ENCODE results near the gene SBF2.

Gene SBF2

DNA sequence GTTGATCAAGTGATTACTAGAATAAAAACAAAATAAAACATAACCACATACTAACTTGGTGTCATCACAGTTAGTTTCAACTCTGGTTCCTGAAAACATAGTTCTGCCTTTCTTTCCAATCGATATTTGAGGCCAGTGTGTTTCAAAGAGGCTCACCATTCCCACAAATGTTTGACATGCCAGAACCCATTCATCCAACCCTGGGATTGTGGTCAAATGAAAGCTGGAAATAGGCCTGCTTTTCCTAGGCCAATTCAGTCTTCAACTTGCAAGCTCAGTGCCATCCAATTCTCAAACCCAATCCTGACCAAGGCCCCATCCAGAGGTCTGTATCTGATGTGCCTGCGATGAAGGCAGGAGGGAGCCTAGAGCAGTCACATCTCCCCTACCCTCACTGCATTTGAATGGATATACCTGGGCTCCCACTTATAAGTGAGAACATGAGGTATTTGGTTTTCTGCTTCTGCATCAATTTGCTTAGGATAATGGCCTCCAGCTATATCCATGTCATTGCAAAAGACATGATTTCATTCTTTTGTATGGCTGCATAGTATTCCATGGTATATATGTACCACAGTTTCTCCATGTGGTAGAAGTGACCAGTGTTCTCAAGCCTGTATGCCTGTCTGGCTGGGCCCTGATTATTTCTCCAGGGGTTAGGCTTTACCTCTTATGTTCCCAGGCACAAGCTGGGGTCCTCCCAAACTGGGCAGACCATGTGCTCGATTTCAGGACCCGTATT lies 486.9 kb downstream of the SBF2 start:
- Histone ChIP-seq H3K4me1 (ENCODE audit: control insufficient read depth, insufficient read depth, low read length, poor library complexity, severe bottlenecking) (peaks cover 21% of the 10 kb centered on the region), H3K9me3 (ENCODE audit: control insufficient read depth, low read length) (no peaks in the 10 kb centered on the region), H3K27ac (ENCODE audit: low read depth, low read length, severe bottlenecking) (no peak overlapping the region), H3K4me3 (ENCODE audit: extremely low read depth, insufficient read depth, low read length, poor library complexity, severe bottlenecking) (no peak overlapping the region), H3K36me3 (ENCODE audit: control insufficient read depth, insufficient read depth, low read length) (peaks cover 41% of the 10 kb centered on the region)
- WGBS, 2 experiments (ENCODE audit: insufficient coverage in 2 of 2) = 88 to 94% methylated on average over 3 of the region's 4 CpGs

GRCh38 chr11:9804419-9804902 lies 489.6 kb downstream of the SBF2 start:
- peaks cover 28% of the 10 kb centered on the region for H3K36me3 ChIP-seq (ENCODE audit: control insufficient read depth, insufficient read depth, low read length)
- 100% methylated on average over 1 of the region's 2 CpGs for WGBS, 2 experiments (ENCODE audit: insufficient coverage in 2 of 2)
- H3K4me3 ChIP-seq (ENCODE audit: extremely low read depth, insufficient read depth, low read length, poor library complexity, severe bottlenecking) = no peak overlapping the region
- no peaks in the 10 kb centered on the region for H3K9me3 ChIP-seq (ENCODE audit: control insufficient read depth, low read length)
- H3K4me1 ChIP-seq (ENCODE audit: control insufficient read depth, insufficient read depth, low read length, poor library complexity, severe bottlenecking) = peaks cover 27% of the 10 kb centered on the region
- H3K27ac ChIP-seq (ENCODE audit: low read depth, low read length, severe bottlenecking) = no peak overlapping the region

DNA sequence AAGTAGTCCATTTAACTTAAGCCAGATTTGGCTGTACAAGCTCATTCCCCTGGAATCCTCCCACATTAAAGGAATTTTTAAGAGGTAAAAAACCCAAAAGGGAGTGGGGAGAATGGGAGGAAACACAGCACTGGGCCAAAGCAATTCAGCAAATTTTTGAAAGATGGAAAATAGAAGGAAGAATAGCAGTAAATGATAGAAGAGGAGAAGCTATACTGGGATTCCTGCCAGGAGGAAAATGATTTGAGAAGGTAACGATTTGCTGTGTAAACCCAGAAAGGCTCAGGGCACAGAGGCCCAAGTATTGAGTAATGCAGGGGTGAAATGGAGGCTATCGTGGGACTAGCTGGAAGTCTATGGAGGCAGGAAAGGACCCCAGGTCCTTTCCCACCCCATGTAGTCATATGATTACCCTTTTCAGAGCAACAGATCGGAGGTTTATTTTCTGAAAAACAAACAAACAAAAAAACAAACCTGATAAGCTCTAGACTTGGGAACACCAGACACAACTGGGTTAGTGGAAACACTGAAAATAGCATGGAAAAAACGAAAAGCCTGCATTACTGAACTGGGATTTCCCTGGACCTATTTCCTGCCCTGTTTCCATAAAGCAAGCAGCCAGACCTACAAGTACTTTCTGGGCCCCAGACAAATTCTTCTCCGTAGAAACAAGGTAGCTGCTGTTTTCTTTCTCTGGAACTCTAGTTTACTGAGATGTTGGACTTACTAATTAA lies 490.2 kb downstream of the SBF2 start:
- WGBS, 2 experiments (ENCODE audit: insufficient coverage in 2 of 2) = 67 to 87% methylated on average over 3 to 4 of the region's 5 CpGs
- Histone ChIP-seq H3K4me1 (ENCODE audit: control insufficient read depth, insufficient read depth, low read length, poor library complexity, severe bottlenecking) (peaks cover 27% of the 10 kb centered on the region), H3K27ac (ENCODE audit: low read depth, low read length, severe bottlenecking) (peak overlapping the region; percentile 81), H3K36me3 (ENCODE audit: control insufficient read depth, insufficient read depth, low read length) (peaks cover 28% of the 10 kb centered on the region), H3K9me3 (ENCODE audit: control insufficient read depth, low read length) (no peaks in the 10 kb centered on the region), H3K4me3 (ENCODE audit: extremely low read depth, insufficient read depth, low read length, poor library complexity, severe bottlenecking) (no peak overlapping the region)

- WGBS, 2 experiments (ENCODE audit: insufficient coverage in 2 of 2) = 64 to 86% methylated on average over 1 to 2 of the region's 3 CpGs
- Histone ChIP-seq H3K4me1 (ENCODE audit: control insufficient read depth, insufficient read depth, low read length, poor library complexity, severe bottlenecking) (peaks cover 27% of the 10 kb centered on the region), H3K9me3 (ENCODE audit: control insufficient read depth, low read length) (no peaks in the 10 kb centered on the region), H3K27ac (ENCODE audit: low read depth, low read length, severe bottlenecking) (peak overlapping the region; percentile 81), H3K36me3 (ENCODE audit: control insufficient read depth, insufficient read depth, low read length) (peaks cover 24% of the 10 kb centered on the region), H3K4me3 (ENCODE audit: extremely low read depth, insufficient read depth, low read length, poor library complexity, severe bottlenecking) (no peak overlapping the region)
Measured at GRCh38 chr11:9802291-9802861, 491.6 kb downstream of the SBF2 start.

DNA sequence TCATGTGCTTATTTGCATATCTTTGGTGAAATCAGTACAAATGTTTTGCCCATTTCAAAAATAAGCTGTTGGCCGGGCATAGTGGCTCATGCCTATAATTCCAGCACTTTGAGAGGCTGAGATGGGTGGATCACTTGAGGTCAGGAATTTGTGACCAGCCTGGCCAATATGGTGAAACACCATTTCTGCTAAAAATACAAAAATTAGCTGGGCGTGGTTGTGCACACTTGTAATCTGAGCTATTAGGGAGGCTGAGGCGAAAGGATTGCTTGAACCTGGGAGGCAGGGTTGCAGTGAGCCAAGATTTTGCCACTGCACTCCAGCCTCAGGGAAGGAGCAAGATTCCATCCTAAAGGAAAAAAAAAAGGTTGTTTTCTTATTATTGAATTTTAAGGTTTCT lies 494.1 kb downstream of the SBF2 start:
- Histone ChIP-seq H3K27ac (ENCODE audit: low read depth, low read length, severe bottlenecking) (no peak overlapping the region), H3K36me3 (ENCODE audit: control insufficient read depth, insufficient read depth, low read length) (peaks cover 14% of the 10 kb centered on the region), H3K9me3 (ENCODE audit: control insufficient read depth, low read length) (no peaks in the 10 kb centered on the region), H3K4me3 (ENCODE audit: extremely low read depth, insufficient read depth, low read length, poor library complexity, severe bottlenecking) (no peak overlapping the region), H3K4me1 (ENCODE audit: control insufficient read depth, insufficient read depth, low read length, poor library complexity, severe bottlenecking) (peaks cover 27% of the 10 kb centered on the region)
- WGBS, 2 experiments (ENCODE audit: insufficient coverage in 2 of 2) = 93 to 100% methylated on average over 3 of the region's 3 CpGs

- no peaks in the 10 kb centered on the region for H3K9me3 ChIP-seq (ENCODE audit: control insufficient read depth, low read length)
- 88% methylated on average over 1 to 2 of the region's 4 CpGs for WGBS, 2 experiments (ENCODE audit: insufficient coverage in 2 of 2)
- peaks cover 25% of the 10 kb centered on the region for H3K36me3 ChIP-seq (ENCODE audit: control insufficient read depth, insufficient read depth, low read length)
Measured at GRCh38 chr11:9797300-9797699, 496.7 kb downstream of the SBF2 start.

DNA sequence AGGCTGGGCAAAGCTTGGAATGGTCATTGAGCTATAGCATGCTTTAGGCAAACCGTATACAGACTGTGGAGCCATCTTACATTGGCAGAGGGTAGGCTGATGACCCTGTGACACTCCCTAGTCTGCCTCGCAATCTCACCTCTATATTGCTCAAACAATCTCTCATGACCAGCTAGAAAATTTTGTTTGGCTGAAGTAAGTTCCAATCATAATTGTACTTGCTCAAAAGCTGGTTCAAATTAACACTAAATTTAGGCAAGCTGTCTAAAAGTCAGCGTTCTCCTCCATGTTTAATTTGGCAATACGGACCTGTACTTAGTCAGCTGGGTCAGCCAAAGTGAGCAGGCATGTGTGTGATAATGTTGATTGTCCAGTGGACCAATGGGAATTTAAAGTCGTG lies 497.2 kb downstream of the SBF2 start:
- no peak overlapping the region for H3K4me3 ChIP-seq (ENCODE audit: extremely low read depth, insufficient read depth, low read length, poor library complexity, severe bottlenecking)
- H3K4me1 ChIP-seq (ENCODE audit: control insufficient read depth, insufficient read depth, low read length, poor library complexity, severe bottlenecking) = peaks cover 4% of the 10 kb centered on the region
- WGBS, 2 experiments (ENCODE audit: insufficient coverage in 2 of 2) = 95 to 100% methylated on average over 2 to 3 of the region's 5 CpGs
- peaks cover 27% of the 10 kb centered on the region for H3K36me3 ChIP-seq (ENCODE audit: control insufficient read depth, insufficient read depth, low read length)
- H3K27ac ChIP-seq (ENCODE audit: low read depth, low read length, severe bottlenecking) = no peak overlapping the region
- no peaks in the 10 kb centered on the region for H3K9me3 ChIP-seq (ENCODE audit: control insufficient read depth, low read length)

More at GRCh38 chr11:9797300-9797699, 496.7 kb downstream of the SBF2 start:
- H3K4me3 ChIP-seq (ENCODE audit: extremely low read depth, insufficient read depth, low read length, poor library complexity, severe bottlenecking) = no peak overlapping the region
- peaks cover 8% of the 10 kb centered on the region for H3K4me1 ChIP-seq (ENCODE audit: control insufficient read depth, insufficient read depth, low read length, poor library complexity, severe bottlenecking)
- H3K27ac ChIP-seq (ENCODE audit: low read depth, low read length, severe bottlenecking) = no peak overlapping the region

DNA sequence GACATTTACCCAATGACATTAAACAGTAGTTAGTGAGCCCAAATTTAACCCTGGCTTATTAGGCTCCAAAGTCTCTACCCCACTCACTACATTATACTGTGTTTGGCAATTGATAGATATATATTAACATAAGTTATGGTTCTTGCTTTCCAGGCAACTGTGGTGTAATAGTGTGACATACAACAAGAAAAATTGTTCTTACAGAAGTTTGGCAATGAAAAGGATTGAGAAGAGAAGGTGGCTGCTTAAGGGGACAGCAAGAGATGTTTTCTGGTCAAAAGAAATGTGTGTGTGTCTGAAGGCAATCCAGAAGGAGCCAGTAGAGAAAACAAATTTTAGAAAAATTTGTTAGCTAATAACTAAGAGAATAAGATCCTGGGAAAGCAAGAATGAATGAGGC lies 497.8 kb downstream of the SBF2 start:
- H3K36me3 ChIP-seq (ENCODE audit: control insufficient read depth, insufficient read depth, low read length) = peaks cover 27% of the 10 kb centered on the region
- no peaks in the 10 kb centered on the region for H3K9me3 ChIP-seq (ENCODE audit: control insufficient read depth, low read length)
- H3K4me1 ChIP-seq (ENCODE audit: control insufficient read depth, insufficient read depth, low read length, poor library complexity, severe bottlenecking) = no peaks in the 10 kb centered on the region
- H3K27ac ChIP-seq (ENCODE audit: low read depth, low read length, severe bottlenecking) = no peak overlapping the region
- no peak overlapping the region for H3K4me3 ChIP-seq (ENCODE audit: extremely low read depth, insufficient read depth, low read length, poor library complexity, severe bottlenecking)

DNA sequence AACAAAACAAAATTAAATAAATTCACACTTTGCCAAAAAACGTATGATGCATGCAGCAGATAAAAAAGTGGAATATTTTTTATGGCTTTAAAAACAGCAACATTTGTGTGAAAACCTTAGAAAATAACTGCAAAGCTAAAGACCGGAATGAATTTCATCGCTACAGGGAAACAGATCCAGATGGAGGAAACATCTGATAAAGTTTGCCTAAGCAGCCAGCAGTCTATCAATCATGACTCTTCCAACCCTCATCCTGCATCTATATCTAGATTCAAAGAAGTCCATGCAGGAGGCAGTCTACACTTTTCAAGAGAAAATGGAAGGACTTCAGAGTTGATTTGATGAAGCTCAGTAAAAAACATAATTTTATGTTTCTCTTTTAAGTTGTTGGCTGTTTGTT lies 503.3 kb downstream of the SBF2 start:
- H3K36me3 ChIP-seq (ENCODE audit: control insufficient read depth, insufficient read depth, low read length) = peaks cover 60% of the 10 kb centered on the region
- no peak overlapping the region for H3K27ac ChIP-seq (ENCODE audit: low read depth, low read length, severe bottlenecking)
- H3K4me1 ChIP-seq (ENCODE audit: control insufficient read depth, insufficient read depth, low read length, poor library complexity, severe bottlenecking) = no peaks in the 10 kb centered on the region
- H3K4me3 ChIP-seq (ENCODE audit: extremely low read depth, insufficient read depth, low read length, poor library complexity, severe bottlenecking) = no peak overlapping the region
- 100% methylated on average over 1 to 3 of the region's 3 CpGs for WGBS, 2 experiments (ENCODE audit: insufficient coverage in 2 of 2)
- H3K9me3 ChIP-seq (ENCODE audit: control insufficient read depth, low read length) = no peaks in the 10 kb centered on the region

- H3K4me1 ChIP-seq (ENCODE audit: control insufficient read depth, insufficient read depth, low read length, poor library complexity, severe bottlenecking) = no peaks in the 10 kb centered on the region
- no peaks in the 10 kb centered on the region for H3K9me3 ChIP-seq (ENCODE audit: control insufficient read depth, low read length)
- no peak overlapping the region for H3K27ac ChIP-seq (ENCODE audit: low read depth, low read length, severe bottlenecking)
- H3K36me3 ChIP-seq (ENCODE audit: control insufficient read depth, insufficient read depth, low read length) = peaks cover 61% of the 10 kb centered on the region
- 100% methylated on average over 2 of the region's 3 CpGs; no CpG with 5 or more reads in 1 of the 2 experiments for WGBS, 2 experiments (ENCODE audit: insufficient coverage in 2 of 2)
- no peak overlapping the region for H3K4me3 ChIP-seq (ENCODE audit: extremely low read depth, insufficient read depth, low read length, poor library complexity, severe bottlenecking)
Measured at GRCh38 chr11:9789910-9790309, 504.1 kb downstream of the SBF2 start.

Data from mesodermal cell (in vitro differentiated cells).